ENCODE data around the gene PRSS57.

Gene PRSS57

DNA sequence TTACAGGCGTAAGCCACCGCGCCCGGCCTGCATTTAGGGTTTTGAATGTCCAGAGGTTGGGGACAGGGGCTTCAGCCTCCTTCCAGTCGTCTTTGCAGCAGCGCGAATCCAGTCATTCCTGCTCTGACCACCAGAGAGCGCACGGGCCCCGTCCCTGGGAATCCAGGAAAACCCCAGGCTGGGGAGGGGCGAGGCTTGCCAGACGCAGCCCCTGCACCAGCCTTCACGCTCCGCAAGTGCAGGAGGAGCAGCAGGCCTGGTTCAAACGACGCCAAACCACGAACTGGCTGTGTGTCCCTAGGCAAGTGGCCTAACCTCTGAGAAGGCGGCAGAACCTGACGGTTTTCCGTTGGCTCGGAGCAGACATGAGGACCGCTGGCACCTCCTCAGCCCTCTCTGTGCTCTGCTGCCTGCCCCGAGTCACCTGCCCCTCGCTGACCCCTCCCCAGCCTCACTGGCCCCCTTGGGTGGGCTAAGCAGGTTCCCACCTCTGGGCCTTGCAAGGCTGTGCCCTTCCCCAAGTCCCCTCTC, 30.3 kb downstream of the PRSS57 start (continued):
- TF ChIP-seq ZNF324 (tag by site-specific recombination; IDR thresholded peaks at IDR 0.05) (no peak), KLF8 (tag by site-specific recombination; IDR thresholded peaks at IDR 0.05) (peak; percentile 69), ZNF473 (tag by site-specific recombination; IDR thresholded peaks at IDR 0.05) (no peak), ZNF133 (tag by site-specific recombination; IDR thresholded peaks at IDR 0.05) (no peak), GLIS2 (tag by site-specific recombination; IDR thresholded peaks at IDR 0.05) (no peak), ZNF354C (tag by site-specific recombination; IDR thresholded peaks at IDR 0.05; ENCODE audit: borderline replicate concordance, low read depth) (no peak), ZNF394 (tag by site-specific recombination; IDR thresholded peaks at IDR 0.05; ENCODE audit: borderline replicate concordance) (no peak), RBAK (tag by site-specific recombination; IDR thresholded peaks at IDR 0.05) (no peak), ZNF350 (tag by site-specific recombination; IDR thresholded peaks at IDR 0.05) (no peak), ZNF558 (tag by site-specific recombination; IDR thresholded peaks at IDR 0.05) (no peak), ZNF747 (tag by site-specific recombination; IDR thresholded peaks at IDR 0.05) (no peak), ZNF585B (tag by site-specific recombination; IDR thresholded peaks at IDR 0.05) (no peak), ZNF596 (tag by site-specific recombination; IDR thresholded peaks at IDR 0.05) (no peak), IKZF3 (tag by site-specific recombination; IDR thresholded peaks at IDR 0.05) (peak; percentile 71; the same call in 1 of the 2 replicates), ZNF654 (tag by site-specific recombination; IDR thresholded peaks at IDR 0.05; ENCODE audit: low read depth) (peak; percentile 75), ZBTB7A (tag by site-specific recombination; IDR thresholded peaks at IDR 0.05; ENCODE audit: low read depth) (no peak), ZNF248 (tag by site-specific recombination; IDR thresholded peaks at IDR 0.05) (no peak), ZNF335 (tag by site-specific recombination; conservative IDR thresholded peaks at IDR 0.05) (peak; percentile 44; the same call in 1 of the 2 replicates), HOXA7 (CRISPR knock-in tag; IDR thresholded peaks at IDR 0.05; ENCODE audit: borderline replicate concordance) (no peak), ZNF121 (tag by site-specific recombination; IDR thresholded peaks at IDR 0.05) (no peak), ZNF76 (tag by site-specific recombination; IDR thresholded peaks at IDR 0.05; ENCODE audit: borderline replicate concordance, low read depth) (no peak), ZNF600 (tag by site-specific recombination; IDR thresholded peaks at IDR 0.05) (peak; percentile 48; the same call in 1 of the 2 replicates), ZNF660 (tag by site-specific recombination; IDR thresholded peaks at IDR 0.05) (no peak), ZBTB21 (tag by site-specific recombination; IDR thresholded peaks at IDR 0.05) (no peak)
- TF ChIP-seq, protein P1, sequence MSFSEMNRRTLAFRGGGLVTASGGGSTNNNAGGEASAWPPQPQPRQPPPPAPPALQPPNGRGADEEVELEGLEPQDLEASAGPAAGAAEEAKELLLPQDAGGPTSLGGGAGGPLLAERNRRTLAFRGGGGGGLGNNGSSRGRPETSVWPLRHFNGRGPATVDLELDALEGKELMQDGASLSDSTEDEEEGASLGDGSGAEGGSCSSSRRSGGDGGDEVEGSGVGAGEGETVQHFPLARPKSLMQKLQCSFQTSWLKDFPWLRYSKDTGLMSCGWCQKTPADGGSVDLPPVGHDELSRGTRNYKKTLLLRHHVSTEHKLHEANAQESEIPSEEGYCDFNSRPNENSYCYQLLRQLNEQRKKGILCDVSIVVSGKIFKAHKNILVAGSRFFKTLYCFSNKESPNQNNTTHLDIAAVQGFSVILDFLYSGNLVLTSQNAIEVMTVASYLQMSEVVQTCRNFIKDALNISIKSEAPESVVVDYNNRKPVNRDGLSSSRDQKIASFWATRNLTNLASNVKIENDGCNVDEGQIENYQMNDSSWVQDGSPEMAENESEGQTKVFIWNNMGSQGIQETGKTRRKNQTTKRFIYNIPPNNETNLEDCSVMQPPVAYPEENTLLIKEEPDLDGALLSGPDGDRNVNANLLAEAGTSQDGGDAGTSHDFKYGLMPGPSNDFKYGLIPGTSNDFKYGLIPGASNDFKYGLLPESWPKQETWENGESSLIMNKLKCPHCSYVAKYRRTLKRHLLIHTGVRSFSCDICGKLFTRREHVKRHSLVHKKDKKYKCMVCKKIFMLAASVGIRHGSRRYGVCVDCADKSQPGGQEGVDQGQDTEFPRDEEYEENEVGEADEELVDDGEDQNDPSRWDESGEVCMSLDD (tag by site-specific recombination; IDR thresholded peaks at IDR 0.05) = 0 out of 2 replicates have a peak, but pooled peaks have one; percentile 32
- TF ChIP-seq, protein P2, sequence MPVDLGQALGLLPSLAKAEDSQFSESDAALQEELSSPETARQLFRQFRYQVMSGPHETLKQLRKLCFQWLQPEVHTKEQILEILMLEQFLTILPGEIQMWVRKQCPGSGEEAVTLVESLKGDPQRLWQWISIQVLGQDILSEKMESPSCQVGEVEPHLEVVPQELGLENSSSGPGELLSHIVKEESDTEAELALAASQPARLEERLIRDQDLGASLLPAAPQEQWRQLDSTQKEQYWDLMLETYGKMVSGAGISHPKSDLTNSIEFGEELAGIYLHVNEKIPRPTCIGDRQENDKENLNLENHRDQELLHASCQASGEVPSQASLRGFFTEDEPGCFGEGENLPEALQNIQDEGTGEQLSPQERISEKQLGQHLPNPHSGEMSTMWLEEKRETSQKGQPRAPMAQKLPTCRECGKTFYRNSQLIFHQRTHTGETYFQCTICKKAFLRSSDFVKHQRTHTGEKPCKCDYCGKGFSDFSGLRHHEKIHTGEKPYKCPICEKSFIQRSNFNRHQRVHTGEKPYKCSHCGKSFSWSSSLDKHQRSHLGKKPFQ (tag by site-specific recombination; IDR thresholded peaks at IDR 0.05) = no peak
- TF ChIP-seq, protein P3, sequence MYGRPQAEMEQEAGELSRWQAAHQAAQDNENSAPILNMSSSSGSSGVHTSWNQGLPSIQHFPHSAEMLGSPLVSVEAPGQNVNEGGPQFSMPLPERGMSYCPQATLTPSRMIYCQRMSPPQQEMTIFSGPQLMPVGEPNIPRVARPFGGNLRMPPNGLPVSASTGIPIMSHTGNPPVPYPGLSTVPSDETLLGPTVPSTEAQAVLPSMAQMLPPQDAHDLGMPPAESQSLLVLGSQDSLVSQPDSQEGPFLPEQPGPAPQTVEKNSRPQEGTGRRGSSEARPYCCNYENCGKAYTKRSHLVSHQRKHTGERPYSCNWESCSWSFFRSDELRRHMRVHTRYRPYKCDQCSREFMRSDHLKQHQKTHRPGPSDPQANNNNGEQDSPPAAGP (tag by site-specific recombination; IDR thresholded peaks at IDR 0.05) = no peak; the same call in 1 of the 2 replicates
- TF ChIP-seq, protein P4, sequence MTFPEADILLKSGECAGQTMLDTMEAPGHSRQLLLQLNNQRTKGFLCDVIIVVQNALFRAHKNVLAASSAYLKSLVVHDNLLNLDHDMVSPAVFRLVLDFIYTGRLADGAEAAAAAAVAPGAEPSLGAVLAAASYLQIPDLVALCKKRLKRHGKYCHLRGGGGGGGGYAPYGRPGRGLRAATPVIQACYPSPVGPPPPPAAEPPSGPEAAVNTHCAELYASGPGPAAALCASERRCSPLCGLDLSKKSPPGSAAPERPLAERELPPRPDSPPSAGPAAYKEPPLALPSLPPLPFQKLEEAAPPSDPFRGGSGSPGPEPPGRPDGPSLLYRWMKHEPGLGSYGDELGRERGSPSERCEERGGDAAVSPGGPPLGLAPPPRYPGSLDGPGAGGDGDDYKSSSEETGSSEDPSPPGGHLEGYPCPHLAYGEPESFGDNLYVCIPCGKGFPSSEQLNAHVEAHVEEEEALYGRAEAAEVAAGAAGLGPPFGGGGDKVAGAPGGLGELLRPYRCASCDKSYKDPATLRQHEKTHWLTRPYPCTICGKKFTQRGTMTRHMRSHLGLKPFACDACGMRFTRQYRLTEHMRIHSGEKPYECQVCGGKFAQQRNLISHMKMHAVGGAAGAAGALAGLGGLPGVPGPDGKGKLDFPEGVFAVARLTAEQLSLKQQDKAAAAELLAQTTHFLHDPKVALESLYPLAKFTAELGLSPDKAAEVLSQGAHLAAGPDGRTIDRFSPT (tag by site-specific recombination; IDR thresholded peaks at IDR 0.05) = no peak
- TF ChIP-seq, protein P5, sequence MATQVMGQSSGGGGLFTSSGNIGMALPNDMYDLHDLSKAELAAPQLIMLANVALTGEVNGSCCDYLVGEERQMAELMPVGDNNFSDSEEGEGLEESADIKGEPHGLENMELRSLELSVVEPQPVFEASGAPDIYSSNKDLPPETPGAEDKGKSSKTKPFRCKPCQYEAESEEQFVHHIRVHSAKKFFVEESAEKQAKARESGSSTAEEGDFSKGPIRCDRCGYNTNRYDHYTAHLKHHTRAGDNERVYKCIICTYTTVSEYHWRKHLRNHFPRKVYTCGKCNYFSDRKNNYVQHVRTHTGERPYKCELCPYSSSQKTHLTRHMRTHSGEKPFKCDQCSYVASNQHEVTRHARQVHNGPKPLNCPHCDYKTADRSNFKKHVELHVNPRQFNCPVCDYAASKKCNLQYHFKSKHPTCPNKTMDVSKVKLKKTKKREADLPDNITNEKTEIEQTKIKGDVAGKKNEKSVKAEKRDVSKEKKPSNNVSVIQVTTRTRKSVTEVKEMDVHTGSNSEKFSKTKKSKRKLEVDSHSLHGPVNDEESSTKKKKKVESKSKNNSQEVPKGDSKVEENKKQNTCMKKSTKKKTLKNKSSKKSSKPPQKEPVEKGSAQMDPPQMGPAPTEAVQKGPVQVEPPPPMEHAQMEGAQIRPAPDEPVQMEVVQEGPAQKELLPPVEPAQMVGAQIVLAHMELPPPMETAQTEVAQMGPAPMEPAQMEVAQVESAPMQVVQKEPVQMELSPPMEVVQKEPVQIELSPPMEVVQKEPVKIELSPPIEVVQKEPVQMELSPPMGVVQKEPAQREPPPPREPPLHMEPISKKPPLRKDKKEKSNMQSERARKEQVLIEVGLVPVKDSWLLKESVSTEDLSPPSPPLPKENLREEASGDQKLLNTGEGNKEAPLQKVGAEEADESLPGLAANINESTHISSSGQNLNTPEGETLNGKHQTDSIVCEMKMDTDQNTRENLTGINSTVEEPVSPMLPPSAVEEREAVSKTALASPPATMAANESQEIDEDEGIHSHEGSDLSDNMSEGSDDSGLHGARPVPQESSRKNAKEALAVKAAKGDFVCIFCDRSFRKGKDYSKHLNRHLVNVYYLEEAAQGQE (tag by site-specific recombination; IDR thresholded peaks at IDR 0.05) = no peak
